Vagina (tissue), 2 donors: ENCODE results near the gene MFSD6L.

Experiments used
- POLR2A ChIP-seq, 2 donors: fragments of 450-650 bp; IDR thresholded peaks; one replicate each; pipeline ENCODE4 v1.6.1; 2017; ENCODE audit warnings: antibody characterized with exemption in 2 of 2, mild to moderate bottlenecking in 2 of 2, moderate library complexity in 2 of 2
- TF ChIP-seq, protein P1 (sequence below), 3 experiments: fragments of 450-650 bp in 2 of 3; fragments of 200-600 bp in 1 of 3; sonication (generic) in 1 of 3; IDR thresholded peaks; one replicate each; pipeline ENCODE4 v1.5.1; 2017 to 2019; ENCODE audit warnings: antibody characterized with exemption in 3 of 3, mild to moderate bottlenecking in 2 of 3, moderate library complexity in 2 of 3

DNA sequence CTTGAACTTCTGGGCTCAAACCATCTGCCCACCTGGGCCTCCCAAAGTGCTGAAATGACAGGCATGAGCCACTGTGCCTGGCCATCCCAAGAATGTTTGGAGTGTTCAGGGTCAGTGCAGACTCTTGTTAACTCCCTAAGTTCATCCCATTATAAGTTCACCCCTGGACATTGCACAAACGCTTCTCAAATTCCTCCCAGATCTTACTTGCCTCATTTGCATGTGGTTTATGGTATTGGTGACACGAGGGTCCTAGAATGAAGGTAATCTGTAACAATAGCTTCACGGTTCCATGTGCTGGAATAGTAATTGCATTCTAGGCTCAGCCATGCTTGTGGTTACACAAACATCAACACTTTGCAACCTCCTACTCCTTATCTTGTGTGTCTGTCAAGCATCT is 49.5 kb downstream of the MFSD6L start:
- TF ChIP-seq, protein P1, sequence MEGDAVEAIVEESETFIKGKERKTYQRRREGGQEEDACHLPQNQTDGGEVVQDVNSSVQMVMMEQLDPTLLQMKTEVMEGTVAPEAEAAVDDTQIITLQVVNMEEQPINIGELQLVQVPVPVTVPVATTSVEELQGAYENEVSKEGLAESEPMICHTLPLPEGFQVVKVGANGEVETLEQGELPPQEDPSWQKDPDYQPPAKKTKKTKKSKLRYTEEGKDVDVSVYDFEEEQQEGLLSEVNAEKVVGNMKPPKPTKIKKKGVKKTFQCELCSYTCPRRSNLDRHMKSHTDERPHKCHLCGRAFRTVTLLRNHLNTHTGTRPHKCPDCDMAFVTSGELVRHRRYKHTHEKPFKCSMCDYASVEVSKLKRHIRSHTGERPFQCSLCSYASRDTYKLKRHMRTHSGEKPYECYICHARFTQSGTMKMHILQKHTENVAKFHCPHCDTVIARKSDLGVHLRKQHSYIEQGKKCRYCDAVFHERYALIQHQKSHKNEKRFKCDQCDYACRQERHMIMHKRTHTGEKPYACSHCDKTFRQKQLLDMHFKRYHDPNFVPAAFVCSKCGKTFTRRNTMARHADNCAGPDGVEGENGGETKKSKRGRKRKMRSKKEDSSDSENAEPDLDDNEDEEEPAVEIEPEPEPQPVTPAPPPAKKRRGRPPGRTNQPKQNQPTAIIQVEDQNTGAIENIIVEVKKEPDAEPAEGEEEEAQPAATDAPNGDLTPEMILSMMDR (IDR thresholded peaks at IDR 0.05), result no peak
- TF ChIP-seq POLR2A (IDR thresholded peaks at IDR 0.05), result no peak
